ENCODE results near the gene HOXA7. TPM values are rescaled to one million over a fixed set of nuclear protein-coding genes. Genes with fewer than 3 reads are reported as not detected.

Gene HOXA7
- total and polyA plus RNA-seq, 10 of the 15 experiments (the other 5 are each of a cell fraction or from before 2014, with no cell fraction given), result not detected

DNA sequence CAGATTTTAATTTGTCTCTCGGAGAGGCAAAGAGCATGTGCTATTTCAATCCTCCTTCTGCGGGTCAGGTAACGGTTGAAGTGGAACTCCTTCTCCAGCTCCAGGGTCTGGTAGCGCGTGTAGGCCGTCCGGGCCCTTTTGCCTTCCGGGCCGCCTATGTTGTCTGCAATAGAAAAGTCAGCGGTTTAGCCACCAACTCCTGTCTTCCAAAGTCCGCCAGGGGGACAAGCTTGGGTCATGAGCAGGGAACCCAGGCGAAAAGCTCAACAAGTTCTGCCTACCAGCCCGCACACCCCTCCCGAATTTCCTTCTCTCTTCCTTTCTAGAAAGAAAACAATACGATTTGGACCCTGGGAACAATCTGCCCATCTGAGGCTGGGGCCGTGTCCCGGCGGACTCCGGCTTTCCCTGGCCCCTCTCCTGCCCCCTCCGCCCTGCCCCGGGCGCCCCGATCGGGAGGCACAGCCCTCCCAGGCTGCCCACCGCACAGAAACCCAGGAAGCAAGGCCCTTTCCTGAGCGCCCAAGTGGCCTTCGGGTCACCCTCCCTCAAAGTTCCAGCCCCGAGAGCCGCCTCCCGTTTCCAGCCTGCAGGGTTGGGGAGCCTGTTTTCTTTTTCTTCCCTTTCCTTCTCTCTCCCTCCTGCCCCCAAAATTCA is 14.4 kb downstream of the HOXA7 start:
- in situ Hi-C loops (cut with MboI) (no loop called here), intact Hi-C loops (cut with micrococcal nuclease; ENCODE audit: unreplicated experiment) (no loop called here)
- ChIA-PET POLR2A (no interaction called here), SMC1A (ENCODE audit: uncharacterized antibody, unreplicated experiment) (no interaction called here), CTCF (no interaction called here), RAD21 (ENCODE audit: unreplicated experiment) (no interaction called here)
- FAIRE-seq, result no peak
- no peaks in the 10 kb centered on the region for H3K79me2 ChIP-seq (ENCODE audit: control insufficient read depth, insufficient read depth, low read length)
- no peak overlapping the region for H3K9ac ChIP-seq (ENCODE audit: control insufficient read depth, insufficient read depth, low read length)
- TF ChIP-seq PML (IDR thresholded peaks at IDR 0.05; ENCODE audit: low read length) (no peak), LARP7 (IDR thresholded peaks at IDR 0.05) (no peak), TCF12 (IDR thresholded peaks at IDR 0.05; ENCODE audit: low read depth, low read length) (no peak), SUZ12 (IDR thresholded peaks at IDR 0.05; ENCODE audit: unreplicated experiment) (no peak), MXI1 (IDR thresholded peaks at IDR 0.05; ENCODE audit: low read depth, low read length) (no peak), ZNF274 (IDR thresholded peaks at IDR 0.05; ENCODE audit: insufficient read depth, insufficient read length) (no peak), CHD4 (IDR thresholded peaks at IDR 0.05) (no peak), ZNF217 (IDR thresholded peaks at IDR 0.05) (no peak), POLR2AphosphoS5 (IDR thresholded peaks at IDR 0.05; ENCODE audit: low read length) (no peak)
- TF ChIP-seq, protein P1, sequence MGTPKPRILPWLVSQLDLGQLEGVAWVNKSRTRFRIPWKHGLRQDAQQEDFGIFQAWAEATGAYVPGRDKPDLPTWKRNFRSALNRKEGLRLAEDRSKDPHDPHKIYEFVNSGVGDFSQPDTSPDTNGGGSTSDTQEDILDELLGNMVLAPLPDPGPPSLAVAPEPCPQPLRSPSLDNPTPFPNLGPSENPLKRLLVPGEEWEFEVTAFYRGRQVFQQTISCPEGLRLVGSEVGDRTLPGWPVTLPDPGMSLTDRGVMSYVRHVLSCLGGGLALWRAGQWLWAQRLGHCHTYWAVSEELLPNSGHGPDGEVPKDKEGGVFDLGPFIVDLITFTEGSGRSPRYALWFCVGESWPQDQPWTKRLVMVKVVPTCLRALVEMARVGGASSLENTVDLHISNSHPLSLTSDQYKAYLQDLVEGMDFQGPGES (IDR thresholded peaks at IDR 0.05), result no peak
- TF ChIP-seq, protein P2, sequence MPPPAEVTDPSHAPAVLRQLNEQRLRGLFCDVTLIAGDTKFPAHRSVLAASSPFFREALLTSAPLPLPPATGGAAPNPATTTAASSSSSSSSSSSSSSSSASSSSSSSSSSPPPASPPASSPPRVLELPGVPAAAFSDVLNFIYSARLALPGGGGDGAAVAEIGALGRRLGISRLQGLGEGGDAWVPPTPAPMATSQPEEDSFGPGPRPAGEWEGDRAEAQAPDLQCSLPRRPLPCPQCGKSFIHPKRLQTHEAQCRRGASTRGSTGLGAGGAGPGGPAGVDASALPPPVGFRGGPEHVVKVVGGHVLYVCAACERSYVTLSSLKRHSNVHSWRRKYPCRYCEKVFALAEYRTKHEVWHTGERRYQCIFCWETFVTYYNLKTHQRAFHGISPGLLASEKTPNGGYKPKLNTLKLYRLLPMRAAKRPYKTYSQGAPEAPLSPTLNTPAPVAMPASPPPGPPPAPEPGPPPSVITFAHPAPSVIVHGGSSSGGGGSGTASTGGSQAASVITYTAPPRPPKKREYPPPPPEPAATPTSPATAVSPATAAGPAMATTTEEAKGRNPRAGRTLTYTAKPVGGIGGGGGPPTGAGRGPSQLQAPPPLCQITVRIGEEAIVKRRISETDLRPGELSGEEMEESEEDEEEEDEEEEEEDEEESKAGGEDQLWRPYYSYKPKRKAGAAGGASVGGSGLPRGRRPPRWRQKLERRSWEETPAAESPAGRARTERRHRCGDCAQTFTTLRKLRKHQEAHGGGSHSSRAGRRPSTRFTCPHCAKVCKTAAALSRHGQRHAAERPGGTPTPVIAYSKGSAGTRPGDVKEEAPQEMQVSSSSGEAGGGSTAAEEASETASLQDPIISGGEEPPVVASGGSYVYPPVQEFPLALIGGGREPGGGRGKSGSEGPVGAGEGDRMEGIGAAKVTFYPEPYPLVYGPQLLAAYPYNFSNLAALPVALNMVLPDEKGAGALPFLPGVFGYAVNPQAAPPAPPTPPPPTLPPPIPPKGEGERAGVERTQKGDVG (CRISPR knock-in tag; IDR thresholded peaks at IDR 0.05), result no peak
- TF ChIP-seq, protein P3, sequence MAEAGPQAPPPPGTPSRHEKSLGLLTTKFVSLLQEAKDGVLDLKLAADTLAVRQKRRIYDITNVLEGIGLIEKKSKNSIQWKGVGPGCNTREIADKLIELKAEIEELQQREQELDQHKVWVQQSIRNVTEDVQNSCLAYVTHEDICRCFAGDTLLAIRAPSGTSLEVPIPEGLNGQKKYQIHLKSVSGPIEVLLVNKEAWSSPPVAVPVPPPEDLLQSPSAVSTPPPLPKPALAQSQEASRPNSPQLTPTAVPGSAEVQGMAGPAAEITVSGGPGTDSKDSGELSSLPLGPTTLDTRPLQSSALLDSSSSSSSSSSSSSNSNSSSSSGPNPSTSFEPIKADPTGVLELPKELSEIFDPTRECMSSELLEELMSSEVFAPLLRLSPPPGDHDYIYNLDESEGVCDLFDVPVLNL (IDR thresholded peaks at IDR 0.05; ENCODE audit: low read depth, low read length), result no peak
- TF ChIP-seq, protein P4, sequence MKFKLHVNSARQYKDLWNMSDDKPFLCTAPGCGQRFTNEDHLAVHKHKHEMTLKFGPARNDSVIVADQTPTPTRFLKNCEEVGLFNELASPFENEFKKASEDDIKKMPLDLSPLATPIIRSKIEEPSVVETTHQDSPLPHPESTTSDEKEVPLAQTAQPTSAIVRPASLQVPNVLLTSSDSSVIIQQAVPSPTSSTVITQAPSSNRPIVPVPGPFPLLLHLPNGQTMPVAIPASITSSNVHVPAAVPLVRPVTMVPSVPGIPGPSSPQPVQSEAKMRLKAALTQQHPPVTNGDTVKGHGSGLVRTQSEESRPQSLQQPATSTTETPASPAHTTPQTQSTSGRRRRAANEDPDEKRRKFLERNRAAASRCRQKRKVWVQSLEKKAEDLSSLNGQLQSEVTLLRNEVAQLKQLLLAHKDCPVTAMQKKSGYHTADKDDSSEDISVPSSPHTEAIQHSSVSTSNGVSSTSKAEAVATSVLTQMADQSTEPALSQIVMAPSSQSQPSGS (IDR thresholded peaks at IDR 0.05; ENCODE audit: low read length), result no peak
- peaks cover 3 to 5% of the 10 kb centered on the region in 2 experiments for H3K27me3 ChIP-seq (replicated peaks in 1 of 2; ENCODE audit: control insufficient read depth in 2 of 2, insufficient read depth in 2 of 2, low read length in 1 of 2)
- 60% methylated on average over 24 of the region's 30 CpGs for WGBS (ENCODE audit: insufficient coverage, insufficient replicate concordance, low lambda C conversion rate, missing lambda C conversion rate)
- no peak overlapping the region for H3K27ac ChIP-seq (ENCODE audit: control insufficient read depth, insufficient read depth)
- no peak overlapping the region for H3K4me2 ChIP-seq (ENCODE audit: control insufficient read depth, insufficient read depth)
- H4K20me1 ChIP-seq (ENCODE audit: control insufficient read depth, insufficient read depth), result no peaks in the 10 kb centered on the region
- no peak overlapping the region for H2AFZ ChIP-seq (ENCODE audit: control insufficient read depth, low read depth, low read length)
- no peak for ATAC-seq
- no peak overlapping the region for H3K4me3 ChIP-seq
- no peaks in the 10 kb centered on the region for H3K4me1 ChIP-seq (ENCODE audit: control insufficient read depth, insufficient read depth, low read length)
- no peak for DNase-seq (ENCODE audit: low read depth, low spot score)
- no TSS peak for BruUV-seq (replicated peaks)
- H3K9me3 ChIP-seq (replicated peaks; ENCODE audit: control insufficient read depth, insufficient read depth, low read length), result no peaks in the 10 kb centered on the region; the same call in 2 of the 3 replicates
- H3K36me3 ChIP-seq (ENCODE audit: control insufficient read depth in 2 of 2, insufficient read depth in 2 of 2, low read length in 1 of 2), result no peaks in the 10 kb centered on the region
